HepG2 (cell line): Measurements from ENCODE around the gene PCBP2. TPM values are rescaled to one million over a fixed set of nuclear protein-coding genes. Genes with fewer than 3 reads are reported as not detected.

ENCODE experiments used
- BRCA1 ChIP-seq: sonication (generic); formaldehyde crosslinking; IDR thresholded peaks from 2 replicates; pipeline ENCODE4 v1.4.0; 2020; ENCODE audit warnings: missing genetic modification reagents
- BRD4 ChIP-seq: sonication (generic); formaldehyde crosslinking; IDR thresholded peaks from 2 replicates; pipeline ENCODE4 v1.4.0; 2020; ENCODE audit warnings: missing genetic modification reagents
- CC2D1A ChIP-seq: sonication (generic); formaldehyde crosslinking; IDR thresholded peaks from 2 replicates; pipeline ENCODE4 v1.8.1; 2023; ENCODE audit warnings: mild to moderate bottlenecking, missing genetic modification reagents
- ELF3 ChIP-seq: IDR thresholded peaks from 2 replicates; pipeline ENCODE4 v1.6.1; 2016; ENCODE audit warnings: missing genetic modification reagents, missing compliant biosample characterization
- GATAD2A ChIP-seq: IDR thresholded peaks from 2 replicates; pipeline ENCODE4 v1.6.1; 2016
- HDAC1 ChIP-seq: sonication (generic); formaldehyde crosslinking; IDR thresholded peaks from 2 replicates; pipeline ENCODE4 v1.5.1; 2020; ENCODE audit warnings: mild to moderate bottlenecking, missing genetic modification reagents
- HOXD1 ChIP-seq: sonication (generic); formaldehyde crosslinking; IDR thresholded peaks from 2 replicates; pipeline ENCODE4 v1.5.0; 2020; ENCODE audit warnings: missing genetic modification reagents
- IRX3 ChIP-seq: sonication (generic); formaldehyde crosslinking; IDR thresholded peaks from 2 replicates; pipeline ENCODE4 v1.8.1; 2023; ENCODE audit warnings: mild to moderate bottlenecking, low read depth, missing genetic modification reagents, borderline replicate concordance
- KAT2B ChIP-seq: fragments of 150-350 bp; IDR thresholded peaks from 2 replicates; pipeline ENCODE4 v1.6.1; 2014; ENCODE audit warnings: low read depth, low read length, borderline replicate concordance
- KAT7 ChIP-seq: IDR thresholded peaks from 2 replicates; pipeline ENCODE4 v1.6.1; 2018; ENCODE audit warnings: borderline replicate concordance, missing compliant biosample characterization
- KDM3A ChIP-seq: IDR thresholded peaks from 2 replicates; pipeline ENCODE4 v1.6.1; 2018; ENCODE audit warnings: low read depth, missing compliant biosample characterization
- MEIS2 ChIP-seq: sonication (generic); formaldehyde crosslinking; IDR thresholded peaks from 2 replicates; pipeline ENCODE4 v1.9.0; 2021; ENCODE audit warnings: mild to moderate bottlenecking, missing genetic modification reagents
- MNT ChIP-seq: fragments of 450-650 bp; IDR thresholded peaks from 2 replicates; pipeline ENCODE4 v1.6.1; 2016
- MYNN ChIP-seq: sonication (generic); formaldehyde crosslinking; IDR thresholded peaks from 2 replicates; pipeline ENCODE4 v1.4.0; 2020; ENCODE audit warnings: mild to moderate bottlenecking, low read depth, missing genetic modification reagents
- MYPOP ChIP-seq: sonication (generic); formaldehyde crosslinking; IDR thresholded peaks from 2 replicates; pipeline ENCODE4 v1.8.1; 2023; ENCODE audit warnings: mild to moderate bottlenecking, moderate library complexity, missing genetic modification reagents
- NR2F1 ChIP-seq, 2 experiments: fragments of 450-650 bp in 1 of 2; formaldehyde crosslinking in 1 of 2; IDR thresholded peaks; 2 replicates each; pipeline versions ENCODE4 v1.5.0 to v1.6.1; 2016 to 2020; ENCODE audit warnings: mild to moderate bottlenecking in 1 of 2, missing compliant biosample characterization in 1 of 2, missing genetic modification reagents in 1 of 2, moderate library complexity in 1 of 2
- POLR2A ChIP-seq, 2 experiments: IDR thresholded peaks; 2 replicates each; pipeline ENCODE4 v1.6.1; 2011; ENCODE audit warnings: low read depth in 2 of 2, low read length in 2 of 2, mild to moderate bottlenecking in 1 of 2, moderate library complexity in 1 of 2; ENCODE audit not compliant: insufficient read depth in 1 of 2
- REL ChIP-seq: sonication (generic); formaldehyde crosslinking; conservative IDR thresholded peaks from 2 replicates; pipeline ENCODE4 v1.8.0; 2022; ENCODE audit warnings: mild to moderate bottlenecking, missing genetic modification reagents, moderate library complexity
- SALL1 ChIP-seq: sonication (generic); formaldehyde crosslinking; IDR thresholded peaks from 2 replicates; pipeline ENCODE4 v1.8.0; 2022; ENCODE audit warnings: mild to moderate bottlenecking, missing genetic modification reagents
- SP140L ChIP-seq: sonication (generic); formaldehyde crosslinking; IDR thresholded peaks from 2 replicates; pipeline ENCODE4 v1.4.0; 2020; ENCODE audit warnings: missing genetic modification reagents, borderline replicate concordance
- SP4 ChIP-seq: sonication (generic); formaldehyde crosslinking; IDR thresholded peaks from 2 replicates; pipeline ENCODE4 v1.8.1; 2023; ENCODE audit warnings: mild to moderate bottlenecking, missing genetic modification reagents
- TBX3 ChIP-seq: fragments of 450-650 bp; IDR thresholded peaks from 2 replicates; pipeline ENCODE4 v1.6.1; 2017; ENCODE audit warnings: antibody characterized with exemption, mild to moderate bottlenecking, inconsistent platforms, borderline replicate concordance
- ZNF34 ChIP-seq: sonication (generic); formaldehyde crosslinking; IDR thresholded peaks from 2 replicates; pipeline ENCODE4 v1.4.0; 2020; ENCODE audit warnings: mild to moderate bottlenecking, missing genetic modification reagents, borderline replicate concordance
- ZNF367 ChIP-seq: sonication (generic); formaldehyde crosslinking; IDR thresholded peaks from 2 replicates; pipeline ENCODE4 v1.4.0; 2020; ENCODE audit warnings: missing genetic modification reagents, borderline replicate concordance
- ZNF383 ChIP-seq: sonication (generic); formaldehyde crosslinking; IDR thresholded peaks from 2 replicates; pipeline ENCODE4 v1.4.0; 2020; ENCODE audit warnings: missing genetic modification reagents, mild to moderate bottlenecking, borderline replicate concordance
- ZNF451 ChIP-seq: sonication (generic); formaldehyde crosslinking; IDR thresholded peaks from 2 replicates; pipeline ENCODE4 v1.5.0; 2020; ENCODE audit warnings: mild to moderate bottlenecking, missing genetic modification reagents
- ZNF564 ChIP-seq: sonication (generic); formaldehyde crosslinking; IDR thresholded peaks from 2 replicates; pipeline ENCODE4 v1.8.1; 2023; ENCODE audit warnings: mild to moderate bottlenecking, missing genetic modification reagents
- ZNF572 ChIP-seq: sonication (generic); formaldehyde crosslinking; IDR thresholded peaks from 2 replicates; pipeline ENCODE4 v1.5.1; 2020; ENCODE audit warnings: mild to moderate bottlenecking, missing genetic modification reagents
- polyA plus RNA-seq, 8 experiments: library from polyadenylated mRNA; depleted of rRNA in 3 of 8; stranded (reverse) in 7 of 8; unstranded in 1 of 8; fragments of >200 nt; fragmentation: Illumina TruSeq in 4 of 8; extraction: Trizol in 4 of 8; gene quantifications; 2 replicates each; pipeline versions ENCODE4 v1.2.1 to v1.2.3, GENCODE V29; 2011 to 2016; ENCODE audit warnings: low read depth in 4 of 8, missing spikeins in 1 of 8, mixed read lengths in 1 of 8; ENCODE audit not compliant: insufficient read depth in 1 of 8
- total RNA-seq, 5 experiments: library from RNA; depleted of rRNA; stranded (reverse); fragments of >200 nt; fragmentation: Illumina TruSeq; extraction: Trizol; gene quantifications; 2 replicates each; pipeline ENCODE4 v1.2.3, GENCODE V29; 2016; ENCODE audit warnings: low read depth in 1 of 5

PCBP2 gene
- total and polyA plus RNA-seq, 2 of the 13 experiments (the other 11 are each of a cell fraction or from before 2014, with no cell fraction given), result 154 to 345 TPM

GRCh38 chr12:53483225-53483978 is 31.5 kb downstream of the PCBP2 start (continued):
- TF ChIP-seq ZNF367 (CRISPR knock-in tag) (no peak), ZNF451 (CRISPR knock-in tag) (no peak), ZNF383 (CRISPR knock-in tag) (no peak), IRX3 (CRISPR knock-in tag) (no peak), NR2F1 (CRISPR knock-in tag; IDR thresholded peaks at IDR 0.05) (no peak), HDAC1 (CRISPR knock-in tag) (no peak), KDM3A (CRISPR knock-in tag) (no peak), MYNN (CRISPR knock-in tag) (no peak), POLR2A (IDR thresholded peaks at IDR 0.05; ENCODE audit: insufficient read depth in 1 of 2, low read depth in 2 of 2, low read length in 2 of 2) (peak in 1 of 2 experiments; percentile 65; a peak in 2 of 4 replicates), KAT7 (no peak), GATAD2A (no peak), MNT (no peak), SP140L (no peak), SALL1 (CRISPR knock-in tag) (no peak; the same call in 1 of the 2 replicates), ELF3 (CRISPR knock-in tag) (no peak), TBX3 (no peak), BRCA1 (CRISPR knock-in tag) (no peak), SP4 (CRISPR knock-in tag) (no peak), MYPOP (no peak), ZNF34 (no peak), BRD4 (CRISPR knock-in tag) (no peak), ZNF564 (no peak), HOXD1 (CRISPR knock-in tag) (no peak), REL (no peak), CC2D1A (CRISPR knock-in tag) (no peak), MEIS2 (no peak), ZNF572 (CRISPR knock-in tag) (no peak), KAT2B (no peak)
